GM21825 (cell line): ENCODE data around the gene PTGES2.
"Not testable (repeated sequence)": the region's sequence is repeated elsewhere in the genome, so short reads cannot be mapped to it uniquely, and the experiment has no call there.

Experiments
- ATAC-seq: cut with Tn5 transposase; IDR thresholded peaks from one replicate; pipeline ENCODE4 v1.9.1; 2021; ENCODE audit warnings: mild to moderate bottlenecking, moderate library complexity; ENCODE audit not compliant: unreplicated experiment

PTGES2 gene

DNA sequence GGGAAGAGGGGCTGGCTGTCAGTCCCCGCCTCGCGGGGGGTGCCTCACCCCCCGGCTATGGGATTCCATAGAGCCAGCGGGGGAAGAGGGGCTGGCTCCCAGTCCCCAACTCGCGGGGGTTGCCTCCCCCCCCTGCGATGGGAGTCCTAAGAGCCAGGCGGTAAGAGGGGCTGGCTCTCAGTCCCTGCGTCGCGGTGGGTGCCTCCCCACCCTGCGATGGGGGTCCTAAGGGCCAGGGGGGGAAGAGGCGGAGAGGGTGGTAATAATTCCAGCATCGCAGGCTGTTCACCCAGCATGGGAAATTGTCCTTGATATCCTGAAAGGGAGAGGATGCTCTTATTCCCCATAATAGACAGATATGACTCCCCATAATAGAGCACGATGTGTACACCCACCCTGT lies 12.1 kb upstream of the PTGES2 start:
- no peak for ATAC-seq

DNA sequence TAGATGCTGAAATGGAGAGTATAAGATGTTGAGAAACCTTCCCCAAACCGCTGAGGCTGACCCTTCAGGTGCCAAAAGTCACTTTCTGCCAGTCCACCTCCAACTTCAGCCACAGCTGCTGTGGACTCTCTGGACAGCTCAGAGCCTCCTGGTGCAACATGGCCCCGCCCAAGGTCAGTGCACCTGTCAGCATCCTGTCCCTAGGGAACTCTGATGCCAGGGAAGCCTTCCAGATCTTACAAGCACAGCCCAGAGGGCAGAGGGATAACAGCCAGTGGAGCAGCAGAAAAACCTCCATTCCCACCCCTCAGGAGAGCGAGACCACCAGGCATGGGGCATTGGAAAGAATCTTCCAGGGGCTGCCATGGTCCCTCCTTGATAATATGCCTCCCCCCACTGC lies 10.5 kb upstream of the PTGES2 start:
- ATAC-seq: no peak

DNA sequence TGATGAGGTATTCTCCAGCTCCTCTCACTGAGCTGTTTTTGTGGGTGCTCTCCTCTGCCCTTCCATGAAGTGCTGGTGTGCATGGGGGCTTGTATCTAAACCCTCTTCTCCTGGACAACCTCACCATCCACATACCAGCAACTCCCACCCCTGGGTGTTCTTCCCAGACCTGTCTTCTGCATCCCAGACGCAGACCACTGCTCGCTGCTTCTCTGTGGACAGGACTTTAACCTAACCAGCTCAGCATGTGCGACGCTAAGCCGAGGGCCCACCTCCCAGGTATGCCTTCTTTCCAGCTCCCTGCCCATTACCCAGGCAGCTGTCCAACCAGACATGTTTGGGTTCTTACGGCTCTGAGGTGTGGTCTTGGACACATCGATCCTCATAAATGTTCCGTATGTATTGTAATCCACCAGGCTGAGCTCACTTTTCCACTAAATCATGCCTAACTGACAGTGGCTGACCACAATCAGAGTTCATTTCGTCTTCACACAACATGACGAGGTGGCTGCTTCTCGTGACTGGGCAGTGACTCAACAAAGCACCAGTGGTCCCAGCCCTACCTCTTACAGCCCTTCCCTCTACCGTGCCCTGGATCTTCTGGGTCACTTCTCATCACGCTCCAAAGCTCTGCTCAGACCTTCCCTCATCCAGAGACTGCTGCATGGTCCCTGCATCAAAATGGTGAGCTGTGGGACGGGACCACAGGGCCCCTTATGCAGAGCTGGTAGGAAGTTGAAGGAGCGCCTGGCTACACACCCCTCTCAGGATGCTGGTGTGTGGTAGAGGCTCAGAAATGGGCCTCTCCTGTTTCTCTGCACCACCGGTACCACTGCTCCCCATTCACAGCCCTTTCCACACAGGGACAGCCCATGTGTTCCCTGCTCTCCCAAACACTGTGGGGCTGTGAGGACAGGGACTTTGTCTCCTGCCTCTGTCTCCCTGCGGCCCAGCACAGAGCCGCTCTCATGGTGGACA lies 9.6 kb upstream of the PTGES2 start:
- ATAC-seq: no peak

DNA sequence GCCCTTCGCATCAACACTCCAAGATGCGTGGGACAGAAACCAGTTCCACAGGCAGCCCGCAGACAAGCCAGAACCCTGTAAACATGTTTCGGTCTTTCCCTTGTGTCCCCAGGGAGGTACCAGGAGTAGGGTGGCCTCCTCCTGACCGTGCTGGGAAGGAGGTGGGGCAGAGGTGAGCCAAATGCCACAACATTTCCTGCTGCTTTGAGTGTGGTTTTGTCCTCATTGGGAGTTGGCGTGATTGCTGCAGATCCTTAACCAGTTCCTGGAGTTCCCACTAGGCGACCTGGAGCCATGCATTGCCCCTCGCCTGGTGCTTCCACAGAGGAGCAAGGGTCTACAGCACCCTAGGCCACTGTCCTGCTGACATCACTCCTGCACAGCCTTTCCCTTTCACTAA lies 8.0 kb upstream of the PTGES2 start:
- ATAC-seq: not testable (repeated sequence)

GRCh38 chr9:128132139-128132538 lies 4.6 kb upstream of the PTGES2 start:
- not testable (repeated sequence) for ATAC-seq

DNA sequence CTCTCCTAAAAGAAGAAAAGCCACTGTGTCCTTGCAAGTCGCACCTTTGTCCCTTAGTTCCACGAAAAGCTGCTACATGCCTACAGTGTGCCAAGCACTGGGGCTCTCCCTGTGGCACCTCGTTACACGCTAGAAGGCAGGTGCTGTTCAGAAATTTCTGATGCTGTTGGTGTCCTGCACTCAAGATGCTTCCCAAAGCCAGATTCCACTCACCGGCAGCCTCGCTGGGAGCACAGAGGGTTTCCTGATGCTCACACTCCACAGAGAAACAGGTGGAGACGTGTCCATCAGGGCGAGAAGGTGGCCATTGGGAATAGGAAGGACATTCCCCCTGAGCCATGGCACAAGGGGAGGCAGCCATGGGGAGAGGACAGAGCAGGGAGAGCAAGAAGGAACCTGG lies 3.8 kb upstream of the PTGES2 start:
- ATAC-seq: not testable (repeated sequence)

GRCh38 chr9:128130651-128131050 lies 3.1 kb upstream of the PTGES2 start:
- ATAC-seq: not testable (repeated sequence)

- ATAC-seq: not testable (repeated sequence)
Measured at GRCh38 chr9:128129976-128130590, 2.6 kb upstream of the PTGES2 start.

DNA sequence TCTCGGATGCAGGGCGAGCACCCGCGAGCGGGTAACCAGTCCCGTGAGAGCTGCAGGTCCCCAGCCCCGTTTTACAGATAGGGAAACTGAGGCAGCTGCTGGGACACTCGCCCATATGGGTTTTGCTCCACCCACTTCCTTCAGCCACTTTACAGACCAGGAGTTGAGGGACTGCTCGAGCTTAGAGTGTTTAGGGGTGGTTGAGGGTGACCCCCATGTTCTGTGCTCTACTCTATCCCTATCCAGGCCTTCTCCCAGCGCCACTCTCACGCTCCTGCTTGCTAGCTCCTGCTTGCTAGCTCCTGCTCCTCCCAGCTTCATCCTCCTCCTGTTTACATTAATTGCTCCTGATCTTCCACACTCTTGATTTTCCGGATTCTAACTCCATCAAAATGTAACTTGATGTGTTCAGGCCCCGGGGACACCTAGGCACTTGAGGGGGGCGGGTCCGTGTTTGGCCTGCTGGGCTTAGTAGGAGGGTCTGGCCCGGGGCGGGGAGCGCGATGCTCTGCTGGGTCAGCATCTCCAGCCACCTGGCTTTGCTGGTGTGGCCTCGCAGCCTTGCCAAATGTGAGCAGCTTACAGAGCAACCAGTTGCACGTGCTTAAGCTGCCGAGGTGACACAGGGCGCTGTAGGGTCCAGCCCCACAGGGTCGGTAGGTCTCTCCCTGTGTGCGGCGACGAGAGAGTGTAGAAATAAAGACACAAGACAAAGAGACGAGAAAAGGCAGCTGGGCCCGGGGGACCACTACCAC lies 1.5 kb upstream of the PTGES2 start:
- no peak for ATAC-seq

DNA sequence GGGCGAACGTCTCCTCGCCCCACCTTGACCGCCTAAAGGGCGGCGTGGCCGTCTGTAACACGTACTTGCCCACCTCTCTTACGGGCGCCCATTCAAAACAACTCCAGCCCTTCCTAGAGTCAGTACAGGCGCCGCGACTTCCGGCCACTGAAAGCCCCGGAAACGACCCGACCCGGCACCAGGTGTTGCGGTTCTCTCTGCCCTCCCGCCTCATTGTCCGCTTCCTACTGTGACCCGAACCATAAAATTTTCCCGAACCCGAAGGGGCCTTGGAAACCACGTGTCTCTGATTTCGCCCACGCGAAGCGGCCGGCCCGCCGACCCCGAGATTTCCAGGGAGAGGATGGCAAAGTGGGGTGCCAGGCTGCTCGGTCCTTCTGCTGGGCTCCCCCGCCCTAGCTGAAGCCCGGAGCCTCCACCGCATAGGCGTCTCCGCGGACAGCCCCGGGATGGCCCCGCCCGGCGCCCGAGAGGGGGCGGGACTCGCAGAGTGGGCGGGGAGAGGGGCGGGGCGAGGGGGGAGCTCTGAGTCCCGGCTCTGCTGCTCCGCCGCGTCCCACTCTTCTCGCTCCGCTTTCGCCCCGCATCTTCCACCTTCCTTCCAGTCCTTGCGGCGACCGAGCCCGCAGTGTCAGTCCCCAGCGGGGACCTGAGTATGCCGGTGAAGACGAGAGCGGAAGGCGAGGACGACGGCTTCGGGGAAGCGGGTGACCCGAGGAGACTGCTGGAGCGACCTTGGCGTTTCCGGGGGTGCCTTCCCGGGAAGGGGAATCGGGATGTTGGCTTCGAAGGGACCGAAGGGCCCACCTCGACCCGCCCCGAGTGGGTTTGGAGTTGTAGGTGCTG lies 684 bp upstream of the PTGES2 start:
- peak; percentile 59 for ATAC-seq

GRCh38 chr9:128125580-128126354 lies 1.8 kb downstream of the PTGES2 start:
- no peak for ATAC-seq

- ATAC-seq: no peak
Measured at GRCh38 chr9:128124873-128125579, 2.5 kb downstream of the PTGES2 start.

DNA sequence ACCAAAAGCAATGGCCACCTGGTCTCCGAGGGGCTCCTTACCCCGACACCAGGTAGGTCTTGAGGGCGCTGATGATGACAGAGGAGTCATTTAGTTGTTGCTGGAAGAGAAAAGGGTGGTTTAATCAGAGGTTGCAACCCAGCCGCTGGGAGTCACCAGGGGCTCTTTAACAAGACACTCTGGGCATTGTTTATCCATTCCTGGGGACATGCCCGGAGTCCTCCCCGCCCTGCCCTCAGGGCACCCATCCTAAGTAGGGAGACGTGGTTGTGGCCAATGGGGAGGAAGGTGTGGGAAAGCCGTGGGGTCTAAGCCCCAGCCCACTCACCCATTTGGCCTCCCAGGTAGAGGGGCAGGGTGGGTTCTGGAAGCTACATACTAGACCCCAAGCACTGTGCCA lies 3.1 kb downstream of the PTGES2 start:
- no peak for ATAC-seq

DNA sequence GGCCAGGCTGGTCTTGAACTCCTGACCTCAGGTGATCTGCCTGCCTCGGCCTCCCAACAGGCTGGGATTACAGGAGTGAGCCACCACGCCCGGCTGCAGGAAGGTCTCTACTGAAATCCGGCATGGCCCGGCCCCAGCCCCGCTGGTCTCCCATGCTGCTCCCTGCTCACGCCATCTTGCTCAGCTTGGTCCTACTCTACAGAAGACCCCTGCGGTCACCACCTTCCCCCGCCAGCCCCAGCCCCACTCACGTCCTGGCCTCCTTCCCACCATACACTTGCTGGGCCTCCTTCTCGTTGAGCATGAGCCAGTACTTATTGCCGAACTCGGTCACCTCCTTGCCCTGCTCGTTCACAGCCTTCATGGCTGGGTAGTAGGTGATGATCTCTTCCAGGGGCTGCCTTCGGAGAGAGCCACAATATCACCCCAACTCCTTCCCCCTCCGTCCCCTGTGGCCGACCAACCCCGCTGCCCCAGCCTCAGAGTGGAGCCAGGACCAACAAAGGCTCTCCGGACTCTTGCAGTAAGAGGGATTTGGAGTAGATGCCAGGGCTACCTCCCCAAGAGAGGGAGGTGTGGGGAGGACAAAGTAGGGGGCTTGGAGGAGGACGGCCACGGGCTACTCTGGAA lies 4.0 kb downstream of the PTGES2 start:
- no peak for ATAC-seq

DNA sequence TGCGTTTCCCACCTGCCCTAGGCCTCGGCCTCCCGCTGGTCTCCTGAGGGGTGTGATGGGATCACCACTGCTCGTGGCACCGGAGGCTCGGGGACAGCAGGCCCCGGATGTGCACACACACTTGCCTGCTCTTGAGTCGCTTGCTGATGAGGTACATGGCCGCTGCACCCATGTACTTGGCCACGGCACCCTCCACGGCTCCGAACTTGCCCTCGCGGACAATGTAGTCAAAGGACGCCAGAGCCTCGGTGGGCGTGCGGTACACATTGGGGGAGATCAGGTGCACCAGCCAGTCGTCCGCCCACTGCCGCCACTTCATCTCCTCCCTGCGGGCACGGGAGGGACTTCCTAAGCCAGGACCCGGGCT lies 4.7 kb downstream of the PTGES2 start:
- no peak for ATAC-seq

GRCh38 chr9:128121924-128122808 lies 5.4 kb downstream of the PTGES2 start:
- no peak for ATAC-seq

DNA sequence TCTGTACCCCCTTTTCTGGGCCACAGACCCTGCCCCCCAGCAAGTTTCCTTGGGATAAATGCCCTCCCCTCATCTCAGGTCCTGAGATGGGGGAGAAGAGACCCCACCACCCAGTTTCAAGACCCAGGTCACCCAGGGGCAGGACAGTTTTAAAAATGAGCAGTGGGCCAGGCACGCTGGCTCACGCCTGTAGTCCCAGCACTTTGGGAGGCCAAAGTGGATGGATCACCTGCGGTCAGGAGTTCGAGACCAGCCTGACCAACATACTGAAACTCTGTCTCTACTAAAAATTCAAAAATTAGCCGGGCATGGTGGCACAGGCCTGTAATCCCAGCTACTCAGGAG lies 6.1 kb downstream of the PTGES2 start:
- no peak for ATAC-seq
